H1 (cell line): ENCODE results near the gene ANKRD62. TPM values are rescaled to one million over a fixed set of nuclear protein-coding genes. Genes with fewer than 3 reads are reported as not detected.
A peak's percentile ranks its signal among the peaks of the same experiment; 100 is the strongest.

Experiments used
- CTCF ChIA-PET: fragments of 300-600 bp; sonication (Branson Sonifier 250); formaldehyde crosslinking; loops from one replicate; lab custom pipeline; 2021; ENCODE audit not compliant: partially characterized antibody; lab: Charles Lee
- POLR2A ChIA-PET: fragments of 300-600 bp; sonication (Branson Sonifier 250); formaldehyde crosslinking; loops from one replicate; lab custom pipeline; 2021; ENCODE audit warnings: inconsistent platforms; ENCODE audit not compliant: partially characterized antibody; lab: Charles Lee
- DNase-seq, 2 experiments: peaks; one replicate each; pipeline versions ENCODE4 v3.0.0 to v3.0.0-alpha.2; 2010 to 2022; ENCODE audit warnings: low spot score in 2 of 2, low read depth in 1 of 2, mixed read lengths in 1 of 2
- FAIRE-seq: peaks from 2 replicates; lab custom pipeline; 2011; peaks lifted over from hg19 to GRCh38; lab: Jason Lieb, UNC
- H2AFZ ChIP-seq: 2 replicates; pipeline ENCODE4 v1.8.1; 2012; ENCODE audit warnings: low read length, inconsistent platforms
- H2AK5ac ChIP-seq: 2 replicates; pipeline ENCODE4 v1.6.1; 2013; ENCODE audit warnings: low read depth, low read length
- H2BK120ac ChIP-seq: replicated peaks from 2 replicates; pipeline ENCODE3; 2013; ENCODE audit warnings: low read depth, low read length, inconsistent platforms
- H2BK12ac ChIP-seq: 2 replicates; pipeline ENCODE4 v1.6.1; 2013; ENCODE audit warnings: low read depth, low read length
- H2BK15ac ChIP-seq: 2 replicates; pipeline ENCODE4 v1.6.1; 2013; ENCODE audit warnings: low read length
- H2BK20ac ChIP-seq: 2 replicates; pipeline ENCODE4 v1.6.1; 2013; ENCODE audit warnings: low read length
- H2BK5ac ChIP-seq: 2 replicates; pipeline ENCODE4 v1.6.1; 2013; ENCODE audit warnings: low read depth, low read length
- H3K14ac ChIP-seq: 2 replicates; pipeline ENCODE4 v1.6.1; 2013; ENCODE audit warnings: inconsistent platforms; ENCODE audit not compliant: insufficient read length
- H3K18ac ChIP-seq: 2 replicates; pipeline ENCODE4 v1.6.1; 2013; ENCODE audit warnings: low read length; ENCODE audit errors: extremely low read depth
- H3K23ac ChIP-seq: 2 replicates; pipeline ENCODE4 v1.6.1; 2013; ENCODE audit warnings: inconsistent platforms; ENCODE audit not compliant: insufficient read length
- H3K23me2 ChIP-seq: 2 replicates; pipeline ENCODE4 v1.6.1; 2013; ENCODE audit warnings: low read depth, low read length
- H3K27ac ChIP-seq: 2 replicates; pipeline ENCODE4 v1.6.1; 2011; ENCODE audit warnings: low read depth, low read length, inconsistent platforms
- H3K27me3 ChIP-seq, 4 experiments: replicated peaks in 1 of 4; 1 replicate in 1 of 4; 2 replicates in 3 of 4; pipeline versions ENCODE4 v1.6.1 to v1.8.1; 2011 to 2013; ENCODE audit warnings: low read length in 3 of 4, mild to moderate bottlenecking in 3 of 4, inconsistent platforms in 2 of 4, mixed read lengths in 2 of 4, moderate library complexity in 1 of 4; ENCODE audit not compliant: control insufficient read depth in 3 of 4, insufficient read depth in 3 of 4; ENCODE audit errors: extremely low read depth in 1 of 4
- H3K36me3 ChIP-seq, 4 experiments: 2 replicates each; pipeline versions ENCODE4 v1.6.1 to v1.8.1; 2011 to 2013; ENCODE audit warnings: mild to moderate bottlenecking in 4 of 4, low read length in 3 of 4, moderate library complexity in 2 of 4, control low read depth in 1 of 4, inconsistent platforms in 1 of 4; ENCODE audit not compliant: insufficient read depth in 4 of 4, control insufficient read depth in 2 of 4
- H3K4ac ChIP-seq: replicated peaks from 2 replicates; pipeline ENCODE3; 2013; ENCODE audit warnings: low read length, low read depth, mixed read lengths, inconsistent platforms; ENCODE audit not compliant: insufficient read length
- H3K4me1 ChIP-seq, 4 experiments: replicated peaks in 1 of 4; 1 replicate in 1 of 4; 2 replicates in 3 of 4; pipeline versions ENCODE4 v1.6.1 to v1.8.1; 2011 to 2013; ENCODE audit warnings: low read length in 3 of 4, inconsistent platforms in 2 of 4, mixed read lengths in 1 of 4; ENCODE audit not compliant: insufficient read depth in 4 of 4, control insufficient read depth in 3 of 4
- H3K4me2 ChIP-seq, 2 experiments: 2 replicates each; pipeline versions ENCODE4 v1.6.1 to v1.8.1; 2011 to 2013; ENCODE audit warnings: low read depth in 2 of 2, low read length in 2 of 2, control low read depth in 1 of 2, inconsistent platforms in 1 of 2, mild to moderate bottlenecking in 1 of 2; ENCODE audit not compliant: insufficient read depth in 1 of 2
- H3K4me3 ChIP-seq, 4 experiments: fragments of 200-600, 300-600 bp in 1 of 4; sonication (generic), shearing (Covaris generic), sonication (Bioruptor Twin) in 1 of 4; 2 replicates each; pipeline versions ENCODE4 v1.5.1 to v1.8.1; 2011 to 2016; ENCODE audit warnings: low read length in 4 of 4, low read depth in 3 of 4, control low read depth in 2 of 4, inconsistent platforms in 2 of 4, mild to moderate bottlenecking in 2 of 4, mixed read lengths in 1 of 4, moderate library complexity in 1 of 4; ENCODE audit not compliant: insufficient read depth in 2 of 4; ENCODE audit errors: extremely low read depth in 1 of 4
- H3K56ac ChIP-seq: replicated peaks from 2 replicates; pipeline ENCODE3; 2013; ENCODE audit warnings: low read depth, mild to moderate bottlenecking, mixed read lengths, low read length, inconsistent platforms; ENCODE audit not compliant: insufficient read length
- H3K79me1 ChIP-seq: 2 replicates; pipeline ENCODE4 v1.6.1; 2013; ENCODE audit warnings: low read depth, low read length, control low read depth
- H3K79me2 ChIP-seq, 2 experiments: 2 replicates each; pipeline versions ENCODE4 v1.6.1 to v1.8.1; 2012 to 2013; ENCODE audit warnings: low read length in 2 of 2, mild to moderate bottlenecking in 2 of 2, inconsistent platforms in 1 of 2; ENCODE audit not compliant: insufficient read depth in 2 of 2, control insufficient read depth in 1 of 2
- H3K9ac ChIP-seq, 4 experiments: replicated peaks in 1 of 4; 1 replicate in 1 of 4; 2 replicates in 3 of 4; pipeline versions ENCODE4 v1.6.1 to v1.8.1; 2011 to 2013; ENCODE audit warnings: low read depth in 3 of 4, low read length in 3 of 4, control low read depth in 2 of 4, mild to moderate bottlenecking in 2 of 4, moderate library complexity in 2 of 4, inconsistent platforms in 1 of 4; ENCODE audit errors: extremely low read depth in 1 of 4
- H3K9me3 ChIP-seq, 2 experiments: 2 replicates each; pipeline versions ENCODE4 v1.6.1 to v1.8.1; 2012 to 2013; ENCODE audit warnings: mild to moderate bottlenecking in 2 of 2, moderate library complexity in 2 of 2, control low read depth in 1 of 2, inconsistent platforms in 1 of 2, low read depth in 1 of 2, low read length in 1 of 2, mixed read lengths in 1 of 2; ENCODE audit not compliant: insufficient read depth in 2 of 2
- H4K20me1 ChIP-seq, 2 experiments: replicated peaks in 1 of 2; 2 replicates each; pipeline versions ENCODE3 to v1.8.1; 2011 to 2013; ENCODE audit warnings: inconsistent platforms in 2 of 2, low read length in 2 of 2, mild to moderate bottlenecking in 1 of 2; ENCODE audit not compliant: insufficient read depth in 2 of 2, control insufficient read depth in 1 of 2
- H4K5ac ChIP-seq: 2 replicates; pipeline ENCODE4 v1.6.1; 2013; ENCODE audit warnings: low read length, low read depth, mixed read lengths, inconsistent platforms; ENCODE audit not compliant: insufficient read length
- H4K8ac ChIP-seq: 2 replicates; pipeline ENCODE4 v1.8.0; 2013; ENCODE audit warnings: mild to moderate bottlenecking, moderate library complexity, low read length, inconsistent platforms; ENCODE audit not compliant: insufficient read depth; ENCODE audit errors: extremely low read depth
- H4K91ac ChIP-seq: replicated peaks from 2 replicates; pipeline ENCODE3; 2013; ENCODE audit warnings: low read length, mixed read lengths, inconsistent platforms; ENCODE audit not compliant: insufficient read length
- ASH2L ChIP-seq: fragments of 200-600, 300-600 bp; sonication (generic); IDR thresholded peaks from one replicate; pipeline ENCODE4 v1.7.1; 2017; ENCODE audit warnings: low read length
- BRCA1 ChIP-seq: IDR thresholded peaks from 2 replicates; pipeline ENCODE4 v1.6.1; 2012; ENCODE audit warnings: low read depth, low read length, improper control_type of control experiment
- EP300 ChIP-seq, 2 experiments: IDR thresholded peaks; 1 replicate in 1 of 2; 2 replicates in 1 of 2; pipeline ENCODE4 v1.6.1; 2011 to 2012; ENCODE audit warnings: low read depth in 2 of 2, low read length in 2 of 2, mild to moderate bottlenecking in 2 of 2, borderline replicate concordance in 1 of 2, inconsistent platforms in 1 of 2, moderate library complexity in 1 of 2
- HDAC2 ChIP-seq, 2 experiments: fragments of 300-600 bp in 1 of 2; sonication (generic) in 1 of 2; IDR thresholded peaks; 2 replicates each; pipeline ENCODE4 v1.6.1; 2011 to 2012; ENCODE audit warnings: low read depth in 2 of 2, low read length in 2 of 2, mild to moderate bottlenecking in 2 of 2, moderate library complexity in 2 of 2, borderline replicate concordance in 1 of 2, inconsistent platforms in 1 of 2
- HDAC6 ChIP-seq: IDR thresholded peaks from one replicate; pipeline ENCODE4 v1.7.1; 2012; ENCODE audit warnings: low read depth, mild to moderate bottlenecking, inconsistent platforms, low read length, moderate library complexity
- RBBP5 ChIP-seq: IDR thresholded peaks from 2 replicates; pipeline ENCODE4 v1.7.1; 2012; ENCODE audit warnings: low read depth, mild to moderate bottlenecking, inconsistent platforms, low read length, moderate library complexity, borderline replicate concordance
- SAP30 ChIP-seq: fragments of 300-600 bp; sonication (generic); IDR thresholded peaks from 2 replicates; pipeline ENCODE4 v1.7.1; 2012; ENCODE audit warnings: low read length, moderate library complexity, mild to moderate bottlenecking, inconsistent platforms; ENCODE audit not compliant: insufficient read depth, insufficient replicate concordance
- TBP ChIP-seq: IDR thresholded peaks from 2 replicates; pipeline ENCODE4 v1.6.1; 2011; ENCODE audit warnings: low read depth, low read length, improper control_type of control experiment
- WGBS, 2 experiments: shearing (Covaris generic) in 1 of 2; methylation state at CpG; one replicate each; pipeline versions ENCODE4 v1.1.6 to v1.1.7; 2013 to 2015; ENCODE audit warnings: low lambda C conversion rate in 2 of 2, mixed read lengths in 2 of 2, inconsistent platforms in 1 of 2, low coverage in 1 of 2, missing lambda C conversion rate in 1 of 2; ENCODE audit not compliant: insufficient replicate concordance in 2 of 2, insufficient coverage in 1 of 2, insufficient read length in 1 of 2; ENCODE audit errors: extremely low coverage in 1 of 2, missing lambda C conversion rate in 1 of 2; 5-methylcytosine and 5-hydroxymethylcytosine counted together
- polyA plus RNA-seq, 7 experiments: library from polyadenylated mRNA; depleted of rRNA in 3 of 7; stranded (reverse) in 5 of 7; unstranded in 2 of 7; fragments of >200 nt in 5 of 7; fragments of 200-250 nt in 2 of 7; gene quantifications; 1 replicate in 5 of 7; 2 replicates in 1 of 7; 4 replicates in 1 of 7; pipeline versions ENCODE4 v1.2.1 to v1.2.3, GENCODE V29; 2011 to 2013; ENCODE audit warnings: missing spikeins in 2 of 7, mixed read lengths in 2 of 7
- total RNA-seq: library from RNA; stranded (reverse); fragmentation: NEBNext Ultra II Directional; extraction: Animal tissue kit (Norgen Biotek cat#: 25700); gene quantifications from 2 replicates; pipeline ENCODE4 v1.2.1, GENCODE V29; 2021

ANKRD62 gene
- total and polyA plus RNA-seq, 2 of the 8 experiments (the other 6 are each of a cell fraction or from before 2014, with no cell fraction given), result not detected

DNA sequence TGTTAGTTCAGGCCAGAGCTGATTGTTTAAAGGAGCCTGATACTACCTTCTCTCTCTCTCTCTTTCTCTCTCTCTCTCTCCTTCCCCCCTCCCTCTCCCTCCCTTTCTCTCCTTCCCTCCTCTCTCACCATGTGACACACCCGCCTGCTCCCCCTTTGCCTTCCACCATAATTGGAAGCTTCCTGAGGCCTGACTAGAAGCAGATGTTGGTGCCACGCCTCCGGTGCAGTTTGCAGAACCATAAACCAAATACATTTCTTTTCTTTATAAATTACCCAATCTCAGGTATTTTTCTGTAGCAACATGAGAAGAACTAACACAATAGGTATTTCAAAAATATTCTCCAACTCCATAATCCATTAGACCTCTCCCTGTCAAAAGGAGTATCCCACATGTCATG, 62.4 kb downstream of the ANKRD62 start:
- TF ChIP-seq BRCA1, result no peak
- TF ChIP-seq EP300 (IDR thresholded peaks at IDR 0.05; ENCODE audit: borderline replicate concordance in 1 of 2, low read depth in 2 of 2, low read length in 2 of 2), result no peak
- no peak for TF ChIP-seq ASH2L
- no peak for TF ChIP-seq SAP30
- TF ChIP-seq HDAC2 (IDR thresholded peaks at IDR 0.05; ENCODE audit: borderline replicate concordance in 1 of 2, low read depth in 2 of 2, low read length in 2 of 2), result no peak
- no peak for TF ChIP-seq RBBP5
- no peak for TF ChIP-seq HDAC6
- TF ChIP-seq TBP, result no peak
- TF ChIP-seq, all 59 proteins: peak for 0
- no peak overlapping the region for H3K27ac ChIP-seq
- no peak overlapping the region for H3K23ac ChIP-seq
- H3K9ac ChIP-seq, result no peak overlapping the region
- no peak overlapping the region for H3K4me2 ChIP-seq
- 0 out of 2 replicates have a peak overlapping the region, but pooled peaks have one; percentile 23 for H2AFZ ChIP-seq
- FAIRE-seq, result no peak
- no peaks in the 10 kb centered on the region for H3K4me1 ChIP-seq
- H4K5ac ChIP-seq, result no peak overlapping the region
- H4K20me1 ChIP-seq, result no peaks in the 10 kb centered on the region
- H3K36me3 ChIP-seq, result no peaks in the 10 kb centered on the region
- no peak overlapping the region for H2AK5ac ChIP-seq
- no peak overlapping the region for H2BK12ac ChIP-seq
- H3K79me2 ChIP-seq, result no peaks in the 10 kb centered on the region
- no peak overlapping the region for H2BK20ac ChIP-seq
- ChIA-PET CTCF (interaction anchor here (1.4 kb wide), 1 partner anchor 11 kb away, joined by 3 read pairs; no protein-coding TSS in a partner anchor), POLR2A (no interaction called here)
- H2BK5ac ChIP-seq, result no peak overlapping the region
- no peak for DNase-seq
- no peaks in the 10 kb centered on the region for H3K79me1 ChIP-seq
- H3K4ac ChIP-seq, result no peak overlapping the region
- H4K91ac ChIP-seq, result no peak overlapping the region
- H3K9me3 ChIP-seq, result no peaks in the 10 kb centered on the region
- H2BK15ac ChIP-seq, result no peak overlapping the region
- no peak overlapping the region for H3K18ac ChIP-seq
- H2BK120ac ChIP-seq, result no peak overlapping the region
- WGBS, 2 experiments, result 85% methylated on average over 3 of the region's 3 CpGs; no CpG with 5 or more reads in 1 of the 2 experiments
- no peak overlapping the region for H3K4me3 ChIP-seq
- H4K8ac ChIP-seq, result no peak overlapping the region
- no peaks in the 10 kb centered on the region for H3K27me3 ChIP-seq
- no peak overlapping the region for H3K56ac ChIP-seq
- no peaks in the 10 kb centered on the region for H3K23me2 ChIP-seq
- H3K14ac ChIP-seq, result no peak overlapping the region
